Measurements from ENCODE around the gene SPATA17.

SPATA17 gene

DNA sequence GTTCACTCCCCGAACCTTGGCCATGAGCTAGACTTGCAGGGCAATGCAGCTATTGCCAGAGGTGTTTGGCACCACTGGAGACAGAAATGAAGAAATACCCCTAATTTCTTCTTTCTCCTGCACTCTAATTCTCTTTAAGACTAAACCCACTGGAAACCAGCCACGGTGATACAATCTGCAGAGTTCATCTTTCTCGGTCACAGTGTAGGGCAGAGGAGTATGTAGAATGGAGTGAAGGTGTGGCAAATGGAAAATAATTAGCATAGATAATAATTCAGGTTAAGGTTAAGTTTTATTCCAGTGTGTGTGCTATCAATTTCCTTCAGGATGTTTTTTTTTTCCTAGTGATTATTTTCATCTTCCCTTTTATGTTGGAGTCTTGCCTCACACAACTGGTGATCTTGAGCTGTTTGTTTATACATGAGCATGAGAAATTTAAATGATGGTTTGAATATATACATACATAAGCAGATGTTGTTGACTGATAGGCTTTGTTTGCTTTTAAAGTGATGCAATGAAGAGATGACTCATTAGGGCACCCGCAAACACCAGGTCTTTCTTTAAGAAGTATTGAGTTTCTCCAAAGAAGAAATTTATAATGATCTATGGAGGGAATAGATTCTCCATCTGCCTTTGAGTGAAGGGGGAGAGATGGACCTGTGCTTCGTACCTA lies 81.9 kb downstream of the SPATA17 start:
- Histone ChIP-seq H3K9me3 (replicated peaks in 1 of 11) (no peaks in the 10 kb centered on the region), H3K4me3 (no peak overlapping the region), H3K4me2 (no peak overlapping the region), H3K36me3 (no peaks in the 10 kb centered on the region), H3K27me3 (no peaks in the 10 kb centered on the region), H4K20me1 (no peaks in the 10 kb centered on the region), H3K27ac (no peak overlapping the region), H3K9ac (no peak overlapping the region), H3K4me1 (no peaks in the 10 kb centered on the region)
- no peak for TF ChIP-seq Cebpa-rat (IDR thresholded peaks at IDR 0.05)

DNA sequence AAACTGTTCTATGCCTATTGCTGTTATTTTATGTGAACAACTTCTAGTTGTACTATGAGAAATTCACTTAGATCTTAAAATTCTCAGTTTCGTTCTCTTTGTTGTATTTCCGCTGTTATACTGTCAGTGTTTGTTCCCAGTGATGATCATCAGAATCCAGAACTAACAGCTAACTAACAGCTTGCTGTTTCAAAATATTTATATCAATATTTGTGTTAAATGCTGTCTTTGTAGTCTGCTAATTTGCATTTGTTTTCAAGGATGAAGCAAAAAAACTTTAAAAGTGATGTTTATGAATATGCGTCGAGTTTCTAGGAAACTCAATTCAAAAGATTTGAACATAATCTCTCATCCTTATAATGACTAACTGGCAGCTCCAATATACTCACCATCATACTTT lies 84.5 kb downstream of the SPATA17 start:
- Histone ChIP-seq H3K9ac (no peak overlapping the region), H3K9me3 (replicated peaks in 1 of 11) (no peaks in the 10 kb centered on the region), H3K27me3 (no peaks in the 10 kb centered on the region), H3K4me1 (no peaks in the 10 kb centered on the region), H3K36me3 (no peaks in the 10 kb centered on the region), H3K4me2 (no peak overlapping the region), H3K4me3 (no peak overlapping the region), H4K20me1 (no peaks in the 10 kb centered on the region), H3K27ac (no peak overlapping the region)
- TF ChIP-seq Cebpa-rat (IDR thresholded peaks at IDR 0.05), result no peak

DNA sequence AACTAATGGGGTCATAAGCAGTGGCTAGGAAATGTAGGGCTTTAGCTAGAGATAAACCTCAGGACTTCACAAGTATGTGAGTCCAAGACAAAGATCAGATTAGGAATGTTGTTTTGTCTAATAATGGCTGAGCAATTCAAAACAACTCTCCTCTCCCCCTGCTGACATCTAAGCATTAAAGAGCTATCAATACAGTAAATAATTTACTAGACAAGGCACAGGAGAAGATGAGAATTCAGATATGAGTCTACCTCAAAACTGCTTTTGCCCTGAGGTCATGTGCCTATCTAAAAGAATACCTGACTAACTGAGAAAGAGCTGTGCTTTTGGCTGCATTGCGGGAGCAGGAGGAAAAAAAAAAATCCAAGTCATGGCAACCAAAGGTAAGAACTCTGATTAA lies 86.8 kb downstream of the SPATA17 start:
- Histone ChIP-seq H3K27me3 (no peaks in the 10 kb centered on the region), H3K4me2 (no peak overlapping the region), H3K36me3 (no peaks in the 10 kb centered on the region), H3K27ac (no peak overlapping the region), H3K9me3 (replicated peaks in 1 of 11) (no peaks in the 10 kb centered on the region), H3K9ac (no peak overlapping the region), H3K4me1 (no peaks in the 10 kb centered on the region), H3K4me3 (no peak overlapping the region), H4K20me1 (no peaks in the 10 kb centered on the region)
- no peak for TF ChIP-seq Cebpa-rat (IDR thresholded peaks at IDR 0.05)

DNA sequence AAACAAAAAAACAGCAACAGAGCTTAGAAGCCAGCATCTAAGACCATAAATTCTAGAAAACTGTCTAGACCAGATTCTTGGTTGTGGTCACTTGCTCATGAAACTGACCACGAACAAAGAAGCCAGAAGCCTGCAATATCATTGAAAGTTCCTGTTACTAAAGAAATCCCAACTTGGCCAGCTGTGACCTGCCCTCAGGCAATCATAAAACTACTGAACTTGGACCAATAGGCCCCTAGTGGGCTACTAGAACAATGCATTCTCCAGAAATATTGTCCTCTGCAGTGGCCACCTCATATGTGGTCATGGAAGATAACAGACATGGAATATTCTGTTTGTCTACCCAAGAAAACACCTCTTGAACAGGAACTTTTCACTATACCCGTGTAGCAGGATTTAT lies 87.7 kb downstream of the SPATA17 start:
- TF ChIP-seq Cebpa-rat (IDR thresholded peaks at IDR 0.05), result no peak
- Histone ChIP-seq H3K27me3 (no peaks in the 10 kb centered on the region), H3K9me3 (replicated peaks in 1 of 11) (no peaks in the 10 kb centered on the region), H3K36me3 (no peaks in the 10 kb centered on the region), H3K4me1 (no peaks in the 10 kb centered on the region), H3K4me3 (no peak overlapping the region), H4K20me1 (no peaks in the 10 kb centered on the region), H3K4me2 (no peak overlapping the region), H3K27ac (no peak overlapping the region), H3K9ac (no peak overlapping the region)

DNA sequence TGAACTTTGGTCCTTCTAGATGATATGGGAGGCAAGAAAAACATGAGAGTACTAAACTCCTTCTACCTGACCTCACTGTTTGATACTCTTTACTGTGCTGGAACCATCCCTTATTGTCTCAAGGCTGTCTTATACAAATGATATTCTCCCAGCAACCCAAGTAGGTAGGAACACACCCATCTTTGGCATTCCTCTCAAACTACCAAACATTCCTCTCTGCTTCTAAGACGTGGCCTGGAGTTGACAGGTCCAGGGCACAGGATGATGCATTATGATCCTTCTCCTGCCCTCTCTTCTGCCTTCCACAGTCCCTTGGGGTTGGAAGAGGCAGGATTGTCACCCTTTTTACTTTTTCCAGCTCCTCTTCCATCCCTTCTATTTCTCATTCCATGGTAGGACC lies 90.5 kb downstream of the SPATA17 start:
- TF ChIP-seq Cebpa-rat (IDR thresholded peaks at IDR 0.05), result no peak
- Histone ChIP-seq H4K20me1 (no peaks in the 10 kb centered on the region), H3K27me3 (no peaks in the 10 kb centered on the region), H3K4me3 (no peak overlapping the region), H3K4me1 (no peaks in the 10 kb centered on the region), H3K4me2 (no peak overlapping the region), H3K27ac (no peak overlapping the region), H3K36me3 (no peaks in the 10 kb centered on the region), H3K9me3 (replicated peaks in 1 of 11) (no peaks in the 10 kb centered on the region), H3K9ac (no peak overlapping the region)

DNA sequence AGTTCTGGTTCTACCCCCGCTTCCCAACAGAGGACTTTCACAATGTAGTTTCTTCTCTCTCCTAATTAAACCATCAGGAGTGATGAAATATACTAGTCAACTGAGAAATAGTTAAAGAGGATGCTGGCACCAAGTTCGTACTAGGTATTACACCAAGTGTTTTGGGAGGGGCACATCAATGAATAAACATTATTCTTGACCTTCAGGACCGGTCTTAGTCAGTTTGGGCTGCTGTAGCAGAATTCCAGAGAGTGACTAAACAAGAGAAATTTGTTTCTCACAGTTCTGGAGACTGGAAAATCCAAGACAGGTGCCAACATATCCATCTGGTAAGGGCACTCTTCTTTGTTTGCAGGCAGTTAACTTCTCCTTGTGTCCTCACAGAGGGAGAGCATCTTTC lies 103.8 kb downstream of the SPATA17 start:
- Histone ChIP-seq H3K36me3 (no peaks in the 10 kb centered on the region), H3K4me3 (no peak overlapping the region), H4K20me1 (no peaks in the 10 kb centered on the region), H3K4me1 (no peaks in the 10 kb centered on the region), H3K9me3 (replicated peaks in 1 of 11) (no peaks in the 10 kb centered on the region), H3K4me2 (no peak overlapping the region), H3K27ac (no peak overlapping the region), H3K27me3 (no peaks in the 10 kb centered on the region), H3K9ac (no peak overlapping the region)
- TF ChIP-seq Cebpa-rat (IDR thresholded peaks at IDR 0.05), result no peak

DNA sequence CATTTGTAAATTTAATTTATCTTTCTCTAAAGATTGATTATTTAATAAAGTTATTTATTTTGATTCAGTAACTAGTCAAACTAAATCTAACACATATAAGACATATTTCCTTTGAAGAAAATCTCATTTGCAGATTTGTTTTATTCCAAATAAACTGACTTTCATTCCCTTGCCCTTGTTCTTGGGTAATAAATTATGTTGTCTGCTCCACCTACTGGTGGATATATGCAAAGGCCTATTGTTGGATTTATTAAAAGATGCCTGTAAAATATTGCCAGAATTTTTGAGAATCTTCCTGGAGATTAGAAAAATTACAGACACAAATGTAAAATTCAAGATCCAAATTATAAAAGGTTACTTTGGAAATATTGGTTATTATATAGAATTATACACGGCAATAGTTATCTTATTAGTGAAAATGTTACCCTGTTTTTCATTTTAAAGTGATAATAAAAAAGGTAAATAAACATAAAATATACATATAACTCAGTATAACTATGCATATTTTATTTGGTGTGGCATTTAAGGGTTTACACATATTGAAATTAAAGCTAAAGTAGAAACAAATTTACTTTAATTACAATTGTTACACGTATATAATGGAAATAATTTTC lies 116.1 kb downstream of the SPATA17 start:
- Histone ChIP-seq H3K4me3 (no peak overlapping the region), H4K20me1 (no peaks in the 10 kb centered on the region), H3K27me3 (no peaks in the 10 kb centered on the region), H3K27ac (no peak overlapping the region), H3K4me2 (no peak overlapping the region), H3K4me1 (no peaks in the 10 kb centered on the region), H3K9ac (no peak overlapping the region), H3K9me3 (replicated peaks in 1 of 11) (no peaks in the 10 kb centered on the region), H3K36me3 (no peaks in the 10 kb centered on the region)
- TF ChIP-seq Cebpa-rat (IDR thresholded peaks at IDR 0.05), result no peak

DNA sequence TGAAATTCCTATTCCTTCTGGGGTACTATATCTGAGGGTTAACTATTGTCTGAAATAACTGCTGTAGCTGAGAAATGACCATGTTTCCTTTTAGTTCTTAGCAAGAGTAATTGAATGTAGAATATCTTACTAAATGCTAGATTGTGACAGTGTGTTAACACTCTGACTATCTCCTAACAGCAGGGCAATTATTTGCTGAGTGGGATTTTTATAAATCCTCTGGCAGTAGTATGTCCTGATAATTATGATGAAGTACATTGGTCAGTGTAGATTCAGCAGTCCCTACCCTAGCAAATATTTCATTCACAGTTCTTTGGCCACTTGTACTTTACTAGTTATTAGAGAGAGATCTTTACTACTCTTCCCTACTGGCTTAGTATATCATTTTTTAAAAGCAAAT lies 138.6 kb downstream of the SPATA17 start:
- Histone ChIP-seq H3K4me3 (no peak overlapping the region), H3K4me2 (no peak overlapping the region), H3K36me3 (no peaks in the 10 kb centered on the region), H3K9me3 (replicated peaks in 1 of 11) (no peaks in the 10 kb centered on the region), H3K27me3 (no peaks in the 10 kb centered on the region), H3K27ac (no peak overlapping the region), H3K9ac (no peak overlapping the region), H3K4me1 (no peaks in the 10 kb centered on the region), H4K20me1 (no peaks in the 10 kb centered on the region)
- no peak for TF ChIP-seq Cebpa-rat (IDR thresholded peaks at IDR 0.05)

DNA sequence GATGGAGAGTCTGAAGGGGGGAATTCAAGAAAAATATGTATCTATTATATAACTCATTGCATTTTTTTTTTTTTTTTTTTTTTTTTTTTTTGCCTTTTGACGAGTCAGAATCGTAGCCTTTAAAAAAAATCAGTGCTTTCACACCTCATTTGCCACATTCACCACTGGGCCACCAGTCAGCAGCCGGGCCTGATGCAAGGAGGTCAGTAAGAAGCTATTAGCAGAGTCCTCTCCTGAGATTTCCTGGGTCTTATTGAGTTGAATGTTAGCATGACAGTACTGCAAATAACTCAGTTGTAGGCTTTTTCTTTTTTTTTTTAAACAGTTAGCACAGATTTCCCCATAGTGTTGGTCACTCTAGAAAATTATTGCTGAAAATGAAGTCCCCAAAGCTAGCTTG lies 139.8 kb downstream of the SPATA17 start:
- H3K27me3 ChIP-seq, result no peaks in the 10 kb centered on the region
- no peak overlapping the region for H3K9ac ChIP-seq
- no peak overlapping the region for H3K4me3 ChIP-seq
- H4K20me1 ChIP-seq, result no peaks in the 10 kb centered on the region
- no peak overlapping the region for H3K27ac ChIP-seq
- no peak for TF ChIP-seq Cebpa-rat (IDR thresholded peaks at IDR 0.05)
- no peak overlapping the region for H3K4me2 ChIP-seq
- H3K9me3 ChIP-seq (replicated peaks in 1 of 11), result no peaks in the 10 kb centered on the region
- no peaks in the 10 kb centered on the region for H3K36me3 ChIP-seq
- H3K4me1 ChIP-seq, result no peaks in the 10 kb centered on the region

DNA sequence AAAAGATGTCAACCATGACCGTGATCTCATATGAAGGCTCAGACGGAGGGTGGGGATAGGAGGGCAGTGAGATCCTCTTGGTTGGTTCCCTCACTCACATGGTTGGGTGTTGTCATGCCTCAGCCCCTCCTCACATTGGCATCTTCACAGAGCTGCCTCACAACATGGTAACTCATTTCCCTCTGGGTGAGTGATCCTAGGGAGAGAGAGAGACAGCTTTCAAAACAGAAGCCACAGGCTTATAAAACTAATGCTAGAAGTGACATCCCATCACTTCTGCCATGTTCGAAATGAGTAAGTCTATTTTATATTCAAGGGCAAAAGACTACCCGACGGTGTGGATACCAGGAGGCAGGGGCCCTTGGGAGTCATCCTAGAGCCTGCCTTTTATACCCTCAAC lies 145.5 kb downstream of the SPATA17 start:
- Histone ChIP-seq H3K27me3 (no peaks in the 10 kb centered on the region), H3K36me3 (no peaks in the 10 kb centered on the region), H3K4me3 (no peak overlapping the region), H3K27ac (no peak overlapping the region), H3K9ac (no peak overlapping the region), H3K4me1 (no peaks in the 10 kb centered on the region), H4K20me1 (no peaks in the 10 kb centered on the region), H3K4me2 (no peak overlapping the region), H3K9me3 (replicated peaks in 1 of 11) (no peaks in the 10 kb centered on the region)
- TF ChIP-seq Cebpa-rat (IDR thresholded peaks at IDR 0.05), result no peak

Measured in BLaER1 treated with 17β-estradiol and CSF1 and Interleukin-3, amounts not matched to agents 10 nM and 100 nM (cell line).